SK-N-SH treated with all-trans-retinoic acid at 6 μM for 48 hours (cell line): Measurements from ENCODE around the gene KIAA0319L.

Source experiments
- ATAC-seq: fragments of 200-7000 bp; cut with Tn5 transposase; 3 replicates; pipeline ENCODE4 v1.9.1; 2020; ENCODE audit warnings: mild to moderate bottlenecking, moderate library complexity
- ARNTL ChIP-seq: fragments of 450-650 bp; formaldehyde crosslinking; IDR thresholded peaks from 2 replicates; pipeline ENCODE4 v1.5.0; 2020; ENCODE audit warnings: low read depth, mild to moderate bottlenecking, moderate library complexity, borderline replicate concordance
- BACH2 ChIP-seq: fragments of 250-450 bp; sonication (Bioruptor Pico); IDR thresholded peaks from 2 replicates; pipeline ENCODE4 v1.9.0; 2021; ENCODE audit warnings: mild to moderate bottlenecking, borderline replicate concordance
- CSDC2 ChIP-seq: fragments of 250-450 bp; sonication (Bioruptor Pico); IDR thresholded peaks from 2 replicates; pipeline ENCODE4 v1.5.0; 2020; ENCODE audit warnings: mild to moderate bottlenecking, moderate library complexity
- CSRNP3 ChIP-seq: fragments of 250-450 bp; sonication (Bioruptor Pico); IDR thresholded peaks from 2 replicates; pipeline ENCODE4 v1.5.1; 2021; ENCODE audit warnings: mild to moderate bottlenecking, moderate library complexity
- ESRRG ChIP-seq: fragments of 250-450 bp; sonication (Bioruptor Pico); IDR thresholded peaks from 2 replicates; pipeline ENCODE4 v1.6.1; 2021; ENCODE audit warnings: mild to moderate bottlenecking
- GLIS3 ChIP-seq: fragments of 250-450 bp; sonication (Bioruptor Pico); IDR thresholded peaks from 2 replicates; pipeline ENCODE4 v1.5.0; 2020; ENCODE audit warnings: mild to moderate bottlenecking, moderate library complexity
- OSR1 ChIP-seq: fragments of 250-450 bp; sonication (Bioruptor Pico); IDR thresholded peaks from 2 replicates; pipeline ENCODE4 v1.8.0; 2022; ENCODE audit warnings: moderate library complexity, mild to moderate bottlenecking, inconsistent platforms
- POU6F1 ChIP-seq: fragments of 250-450 bp; sonication (Bioruptor Pico); IDR thresholded peaks from 2 replicates; pipeline ENCODE4 v1.8.0; 2021; ENCODE audit warnings: low read depth, mild to moderate bottlenecking, moderate library complexity, borderline replicate concordance
- PPARA ChIP-seq: fragments of 250-450 bp; sonication (Bioruptor Pico); IDR thresholded peaks from 2 replicates; pipeline ENCODE4 v1.5.0; 2020; ENCODE audit warnings: mild to moderate bottlenecking, borderline replicate concordance
- RARB ChIP-seq: fragments of 250-450 bp; sonication (Bioruptor Pico); IDR thresholded peaks from 2 replicates; pipeline ENCODE4 v1.8.0; 2021; ENCODE audit warnings: mild to moderate bottlenecking, moderate library complexity
- SNAI2 ChIP-seq: fragments of 250-450 bp; sonication (Bioruptor Pico); IDR thresholded peaks from 2 replicates; pipeline ENCODE4 v1.5.0; 2020; ENCODE audit warnings: mild to moderate bottlenecking, moderate library complexity
- TCF4 ChIP-seq: fragments of 250-450 bp; sonication (Bioruptor Pico); IDR thresholded peaks from 2 replicates; pipeline ENCODE4 v1.8.0; 2021; ENCODE audit warnings: mild to moderate bottlenecking, moderate library complexity, borderline replicate concordance
- TSHZ2 ChIP-seq: fragments of 250-450 bp; sonication (Bioruptor Pico); IDR thresholded peaks from 2 replicates; pipeline ENCODE4 v1.5.0; 2020; ENCODE audit warnings: mild to moderate bottlenecking, moderate library complexity
- ZC3H10 ChIP-seq: fragments of 250-450 bp; sonication (Bioruptor Pico); IDR thresholded peaks from 2 replicates; pipeline ENCODE4 v1.5.1; 2021; ENCODE audit warnings: mild to moderate bottlenecking, moderate library complexity
- ZFP3 ChIP-seq: fragments of 250-450 bp; sonication (Bioruptor Pico); IDR thresholded peaks from 2 replicates; pipeline ENCODE4 v1.5.0; 2020; ENCODE audit warnings: mild to moderate bottlenecking, moderate library complexity
- ZFP30 ChIP-seq: fragments of 450-650 bp; formaldehyde crosslinking; IDR thresholded peaks from 2 replicates; pipeline ENCODE4 v1.5.0; 2022; ENCODE audit warnings: mild to moderate bottlenecking, moderate library complexity
- ZNF565 ChIP-seq: fragments of 450-650 bp; formaldehyde crosslinking; conservative IDR thresholded peaks from 2 replicates; pipeline ENCODE4 v1.5.0; 2020; ENCODE audit warnings: low read depth, mild to moderate bottlenecking, moderate library complexity
- ZNF8 ChIP-seq: fragments of 450-650 bp; formaldehyde crosslinking; IDR thresholded peaks from 2 replicates; pipeline ENCODE4 v1.5.0; 2020; ENCODE audit warnings: mild to moderate bottlenecking, moderate library complexity
- TF ChIP-seq, protein P1 (sequence below): fragments of 250-450 bp; sonication (Bioruptor Pico); IDR thresholded peaks from 2 replicates; pipeline ENCODE4 v1.5.1; 2020; ENCODE audit warnings: low read depth, mild to moderate bottlenecking, moderate library complexity
- TF ChIP-seq, protein P2 (sequence below): fragments of 250-450 bp; sonication (Bioruptor Pico); IDR thresholded peaks from 2 replicates; pipeline ENCODE4 v1.8.0; 2020; ENCODE audit warnings: mild to moderate bottlenecking, moderate library complexity, borderline replicate concordance

Gene KIAA0319L

DNA sequence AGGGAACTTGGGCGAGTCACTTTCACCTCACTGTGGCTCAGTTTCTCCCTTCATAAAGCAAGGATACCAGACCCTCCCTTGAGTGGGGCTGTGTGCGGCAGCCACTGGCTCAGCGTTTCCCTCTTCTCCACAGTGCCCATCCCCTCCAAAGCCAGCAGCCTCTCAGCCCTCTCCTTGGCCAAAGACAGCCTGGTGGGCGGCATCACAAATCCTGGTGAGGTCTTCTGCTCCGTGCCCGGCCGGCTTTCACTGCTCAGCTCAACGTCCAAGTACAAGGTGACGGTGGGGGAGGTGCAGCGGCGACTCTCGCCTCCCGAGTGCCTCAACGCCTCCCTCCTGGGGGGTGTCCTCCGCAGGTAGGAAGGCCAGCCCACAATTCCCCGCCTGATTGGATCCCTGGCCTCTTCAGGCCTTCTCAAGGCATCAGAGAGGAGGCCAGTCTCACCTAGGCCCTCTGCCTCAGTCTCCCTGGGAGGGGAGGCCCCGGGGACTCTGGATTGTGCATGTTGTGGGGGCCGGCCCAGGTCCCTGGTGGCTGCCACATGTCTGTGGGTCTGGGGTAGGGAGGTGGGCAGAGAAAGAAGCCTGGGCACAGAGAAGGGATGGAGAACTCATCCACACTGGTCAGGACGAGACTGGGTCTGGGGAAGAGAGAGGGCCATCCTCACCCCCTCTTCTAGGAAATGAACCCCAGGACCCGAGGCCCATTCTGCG lies 31.2 kb upstream of the KIAA0319L start:
- no peak for ATAC-seq
- TF ChIP-seq POU6F1 (no peak), ZFP30 (CRISPR knock-in tag) (no peak), TSHZ2 (CRISPR knock-in tag) (no peak), ZNF565 (no peak), BACH2 (no peak), TCF4 (CRISPR knock-in tag) (no peak), ESRRG (CRISPR knock-in tag) (no peak)
- TF ChIP-seq, protein P1, sequence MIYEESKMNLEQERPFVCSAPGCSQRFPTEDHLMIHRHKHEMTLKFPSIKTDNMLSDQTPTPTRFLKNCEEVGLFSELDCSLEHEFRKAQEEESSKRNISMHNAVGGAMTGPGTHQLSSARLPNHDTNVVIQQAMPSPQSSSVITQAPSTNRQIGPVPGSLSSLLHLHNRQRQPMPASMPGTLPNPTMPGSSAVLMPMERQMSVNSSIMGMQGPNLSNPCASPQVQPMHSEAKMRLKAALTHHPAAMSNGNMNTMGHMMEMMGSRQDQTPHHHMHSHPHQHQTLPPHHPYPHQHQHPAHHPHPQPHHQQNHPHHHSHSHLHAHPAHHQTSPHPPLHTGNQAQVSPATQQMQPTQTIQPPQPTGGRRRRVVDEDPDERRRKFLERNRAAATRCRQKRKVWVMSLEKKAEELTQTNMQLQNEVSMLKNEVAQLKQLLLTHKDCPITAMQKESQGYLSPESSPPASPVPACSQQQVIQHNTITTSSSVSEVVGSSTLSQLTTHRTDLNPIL (CRISPR knock-in tag): no peak
- TF ChIP-seq, all 23 proteins: peak for 0

DNA sequence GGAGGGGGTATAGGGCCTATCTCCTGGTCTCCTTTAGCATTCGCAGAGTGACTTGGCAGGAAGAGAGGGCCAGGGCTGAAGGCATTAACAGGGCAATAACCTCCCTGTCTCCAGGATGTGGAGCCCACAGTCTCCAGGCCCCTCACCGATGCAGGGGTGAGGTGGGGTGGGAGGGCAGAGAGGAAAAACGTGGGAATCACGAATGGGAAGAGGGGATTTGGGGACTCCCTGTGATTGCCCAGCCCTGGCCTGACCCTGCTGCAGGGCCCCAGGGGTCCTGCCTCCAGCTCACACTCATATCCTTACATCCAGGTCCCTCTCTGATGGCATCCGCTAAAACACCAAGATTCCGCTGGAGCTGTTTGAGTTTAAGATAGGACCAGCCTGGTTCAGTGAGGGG lies 30.5 kb upstream of the KIAA0319L start:
- ATAC-seq: no peak
- TF ChIP-seq ZFP3 (CRISPR knock-in tag) (no peak), BACH2 (no peak), ZNF8 (CRISPR knock-in tag) (no peak), ZC3H10 (no peak), ARNTL (CRISPR knock-in tag) (no peak), GLIS3 (CRISPR knock-in tag) (no peak), TSHZ2 (CRISPR knock-in tag) (no peak), POU6F1 (no peak), ZNF565 (no peak), PPARA (no peak), OSR1 (CRISPR knock-in tag) (no peak), ESRRG (CRISPR knock-in tag) (no peak)
- TF ChIP-seq, protein P2, sequence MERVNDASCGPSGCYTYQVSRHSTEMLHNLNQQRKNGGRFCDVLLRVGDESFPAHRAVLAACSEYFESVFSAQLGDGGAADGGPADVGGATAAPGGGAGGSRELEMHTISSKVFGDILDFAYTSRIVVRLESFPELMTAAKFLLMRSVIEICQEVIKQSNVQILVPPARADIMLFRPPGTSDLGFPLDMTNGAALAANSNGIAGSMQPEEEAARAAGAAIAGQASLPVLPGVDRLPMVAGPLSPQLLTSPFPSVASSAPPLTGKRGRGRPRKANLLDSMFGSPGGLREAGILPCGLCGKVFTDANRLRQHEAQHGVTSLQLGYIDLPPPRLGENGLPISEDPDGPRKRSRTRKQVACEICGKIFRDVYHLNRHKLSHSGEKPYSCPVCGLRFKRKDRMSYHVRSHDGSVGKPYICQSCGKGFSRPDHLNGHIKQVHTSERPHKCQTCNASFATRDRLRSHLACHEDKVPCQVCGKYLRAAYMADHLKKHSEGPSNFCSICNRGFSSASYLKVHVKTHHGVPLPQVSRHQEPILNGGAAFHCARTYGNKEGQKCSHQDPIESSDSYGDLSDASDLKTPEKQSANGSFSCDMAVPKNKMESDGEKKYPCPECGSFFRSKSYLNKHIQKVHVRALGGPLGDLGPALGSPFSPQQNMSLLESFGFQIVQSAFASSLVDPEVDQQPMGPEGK (CRISPR knock-in tag): no peak

GRCh38 chr1:35586808-35587207 lies 29.6 kb upstream of the KIAA0319L start:
- ATAC-seq: no peak
- TF ChIP-seq ZFP3 (CRISPR knock-in tag): no peak
- TF ChIP-seq RARB: no peak
- no peak for TF ChIP-seq ESRRG (CRISPR knock-in tag)
- TF ChIP-seq ZNF8 (CRISPR knock-in tag): no peak
- TF ChIP-seq SNAI2: no peak
- TF ChIP-seq OSR1 (CRISPR knock-in tag): no peak
- TF ChIP-seq ARNTL (CRISPR knock-in tag): no peak
- no peak for TF ChIP-seq BACH2
- no peak for TF ChIP-seq TSHZ2 (CRISPR knock-in tag)
- TF ChIP-seq CSRNP3 (CRISPR knock-in tag): no peak
- TF ChIP-seq CSDC2 (CRISPR knock-in tag): no peak
- TF ChIP-seq ZFP30 (CRISPR knock-in tag): no peak
- TF ChIP-seq TCF4 (CRISPR knock-in tag): no peak
